Measurements from ENCODE around the gene ABCA5.
A peak's percentile ranks its signal among the peaks of the same experiment; 100 is the strongest.

Gene ABCA5

DNA sequence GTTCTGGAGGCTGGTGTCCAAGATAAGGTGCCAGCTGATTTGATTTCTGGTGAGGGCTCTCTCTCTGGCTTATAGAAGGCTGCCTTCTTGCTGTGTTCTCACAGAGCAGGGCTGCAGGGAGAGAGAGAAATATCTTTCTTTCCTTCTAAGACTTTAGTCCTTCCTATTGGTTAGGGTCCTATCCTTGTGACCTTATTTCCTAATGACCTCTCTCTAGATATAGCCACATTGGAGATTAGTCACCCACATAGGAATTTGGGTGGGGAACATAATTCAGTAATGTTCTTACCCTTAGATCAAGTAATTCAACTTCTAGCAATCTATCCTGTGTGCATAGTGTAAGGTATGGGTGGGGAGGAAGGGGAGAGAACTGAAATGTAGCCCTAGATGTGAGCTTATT lies 18.0 kb upstream of the ABCA5 start:
- no peaks in the 10 kb centered on the region for H3K9me3 Mint-ChIP-seq
- H3K27me3 Mint-ChIP-seq: peaks cover 13% of the 10 kb centered on the region
- H3K4me3 Mint-ChIP-seq: no peak overlapping the region
- H3K27ac Mint-ChIP-seq: no peak overlapping the region
- no peaks in the 10 kb centered on the region for H3K36me3 Mint-ChIP-seq
- H3K4me1 Mint-ChIP-seq: no peaks in the 10 kb centered on the region
- DNase-seq (ENCODE audit: low spot score in 2 of 2) (no peak), ATAC-seq (ENCODE audit: low read depth) (no peak)

DNA sequence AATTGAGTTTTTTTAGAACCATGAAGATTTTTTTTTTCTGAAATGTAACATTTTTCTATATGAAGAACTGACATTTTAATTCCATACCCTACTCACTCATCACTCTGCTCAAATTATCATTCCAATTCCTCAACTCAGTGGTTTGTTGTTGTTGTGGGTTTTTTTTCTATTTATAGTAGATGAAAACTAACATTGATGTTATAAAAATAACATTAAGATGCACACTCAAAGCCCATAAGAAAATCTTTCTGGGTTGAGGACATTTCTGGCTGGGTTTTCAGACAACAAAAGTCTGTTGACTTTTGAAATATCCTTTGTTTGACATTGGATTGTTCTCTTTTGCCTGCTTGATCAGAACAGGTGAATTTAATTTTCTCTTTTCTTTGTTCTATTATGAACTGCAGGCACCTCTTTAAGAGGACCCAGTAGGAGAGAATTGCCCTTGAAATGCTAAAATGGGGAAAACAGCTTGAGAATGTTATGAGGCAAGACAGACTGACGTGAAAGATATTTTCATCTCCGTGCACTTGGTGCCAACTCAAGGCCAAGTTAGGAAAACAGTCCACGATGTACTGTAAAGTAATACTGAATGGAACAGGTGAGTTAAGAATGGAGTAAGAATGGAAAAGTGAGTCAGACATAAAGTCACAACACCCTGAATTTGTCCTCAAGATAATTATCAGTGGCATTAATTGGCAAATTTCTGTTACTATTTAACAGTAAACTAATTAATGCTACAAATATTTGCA lies 16.1 kb upstream of the ABCA5 start:
- Mint-ChIP-seq H3K4me1 (no peaks in the 10 kb centered on the region), H3K9me3 (no peaks in the 10 kb centered on the region), H3K4me3 (no peak overlapping the region), H3K36me3 (no peaks in the 10 kb centered on the region), H3K27ac (no peak overlapping the region), H3K27me3 (peaks cover 6% of the 10 kb centered on the region)
- DNase-seq (ENCODE audit: low spot score in 2 of 2): no peak
- no peak for ATAC-seq (ENCODE audit: low read depth)

DNA sequence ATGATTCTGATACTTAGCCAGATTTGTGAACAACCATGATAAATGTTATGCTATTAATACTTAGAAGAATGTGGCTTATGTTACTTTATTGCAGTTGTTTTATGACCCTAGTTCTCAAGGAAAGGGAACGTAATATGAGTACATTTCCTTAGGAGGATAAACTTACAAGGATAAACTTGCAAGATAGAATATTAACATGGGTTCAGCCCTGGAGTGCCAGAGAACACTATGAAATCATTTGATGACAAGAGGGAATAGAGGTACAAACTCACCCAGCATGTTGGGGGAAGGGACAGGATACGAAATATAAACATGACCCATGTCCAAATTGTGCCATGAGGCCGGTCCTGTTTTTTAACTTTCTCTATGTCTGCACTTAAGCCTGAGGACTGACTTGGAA lies 13.0 kb upstream of the ABCA5 start:
- H3K27ac Mint-ChIP-seq: no peak overlapping the region
- peaks cover 4% of the 10 kb centered on the region for H3K27me3 Mint-ChIP-seq
- peaks cover 4% of the 10 kb centered on the region for H3K36me3 Mint-ChIP-seq
- ATAC-seq (ENCODE audit: low read depth) (no peak), DNase-seq (ENCODE audit: low spot score in 2 of 2) (no peak)
- peaks cover 3% of the 10 kb centered on the region for H3K9me3 Mint-ChIP-seq
- no peak overlapping the region for H3K4me3 Mint-ChIP-seq
- H3K4me1 Mint-ChIP-seq: no peaks in the 10 kb centered on the region

DNA sequence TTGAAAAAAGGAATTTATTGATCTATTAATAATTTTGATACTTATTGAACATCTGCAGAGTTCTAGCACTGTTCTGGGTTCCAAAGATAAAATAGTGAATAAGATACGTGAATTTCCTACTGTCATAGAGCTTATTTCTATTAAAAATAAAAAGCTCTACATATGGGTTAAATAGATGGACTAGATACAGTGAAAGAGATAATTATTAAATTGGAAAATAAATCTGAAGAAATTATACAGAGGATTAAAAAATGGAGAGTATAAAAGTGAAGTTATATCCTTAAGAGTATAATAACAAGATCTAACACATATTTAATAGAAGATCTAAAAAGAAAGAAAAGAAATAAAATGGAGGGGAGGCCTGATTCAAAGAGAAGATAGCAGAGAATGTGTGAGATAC lies 10.1 kb upstream of the ABCA5 start:
- Mint-ChIP-seq H3K4me3 (no peak overlapping the region), H3K9me3 (peaks cover 3% of the 10 kb centered on the region), H3K27ac (no peak overlapping the region), H3K36me3 (peaks cover 4% of the 10 kb centered on the region), H3K4me1 (no peaks in the 10 kb centered on the region), H3K27me3 (peaks cover 8% of the 10 kb centered on the region)
- DNase-seq (ENCODE audit: low spot score in 2 of 2) (no peak), ATAC-seq (ENCODE audit: low read depth) (no peak)

DNA sequence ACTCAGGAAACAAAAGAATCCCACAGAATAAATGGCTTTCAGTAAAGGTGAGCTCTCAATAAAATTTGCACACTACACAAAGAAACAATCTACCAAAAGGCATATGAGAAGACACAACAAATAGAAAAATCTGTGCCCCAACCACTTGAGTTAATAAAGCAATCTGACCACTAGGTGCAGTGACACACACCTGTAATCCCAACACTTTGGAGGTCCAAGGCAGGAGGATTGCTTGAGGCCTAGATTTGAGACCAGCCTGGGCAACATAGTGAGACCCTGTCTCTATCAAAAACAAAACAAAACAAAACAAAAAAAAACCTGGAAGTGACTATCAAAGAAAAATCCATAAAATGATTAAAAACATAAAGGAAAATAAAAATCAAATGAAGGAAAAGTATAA lies 9.6 kb upstream of the ABCA5 start:
- H3K27ac Mint-ChIP-seq: no peak overlapping the region
- H3K4me1 Mint-ChIP-seq: no peaks in the 10 kb centered on the region
- peaks cover 8% of the 10 kb centered on the region for H3K27me3 Mint-ChIP-seq
- peaks cover 4% of the 10 kb centered on the region for H3K36me3 Mint-ChIP-seq
- H3K9me3 Mint-ChIP-seq: peaks cover 3% of the 10 kb centered on the region
- ATAC-seq (ENCODE audit: low read depth) (no peak), DNase-seq (ENCODE audit: low spot score in 2 of 2) (no peak)
- no peak overlapping the region for H3K4me3 Mint-ChIP-seq

DNA sequence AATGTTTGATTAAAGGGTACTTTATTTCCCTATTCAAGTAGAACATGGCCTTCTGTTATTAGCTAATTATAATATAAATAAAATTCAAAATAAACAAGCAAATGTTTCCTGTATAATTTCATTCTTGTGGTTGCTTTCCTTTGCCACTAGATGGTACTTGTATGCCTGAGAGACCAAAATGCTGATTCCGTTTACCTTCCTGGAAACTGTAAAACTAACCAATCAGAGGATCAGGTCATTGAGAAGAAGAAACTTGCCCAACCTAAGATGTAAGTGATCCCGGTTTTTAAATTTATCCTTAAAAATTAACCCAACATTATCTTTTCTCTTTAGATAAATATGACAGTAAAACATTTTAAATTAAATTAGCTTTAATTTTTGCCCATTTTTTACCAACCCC lies 8.1 kb upstream of the ABCA5 start:
- DNase-seq (ENCODE audit: low spot score in 2 of 2): no peak
- peaks cover 4% of the 10 kb centered on the region for H3K36me3 Mint-ChIP-seq
- ATAC-seq (ENCODE audit: low read depth): no peak
- peaks cover 8% of the 10 kb centered on the region for H3K27me3 Mint-ChIP-seq
- H3K27ac Mint-ChIP-seq: no peak overlapping the region
- H3K9me3 Mint-ChIP-seq: peaks cover 3% of the 10 kb centered on the region
- H3K4me1 Mint-ChIP-seq: no peaks in the 10 kb centered on the region
- no peak overlapping the region for H3K4me3 Mint-ChIP-seq

DNA sequence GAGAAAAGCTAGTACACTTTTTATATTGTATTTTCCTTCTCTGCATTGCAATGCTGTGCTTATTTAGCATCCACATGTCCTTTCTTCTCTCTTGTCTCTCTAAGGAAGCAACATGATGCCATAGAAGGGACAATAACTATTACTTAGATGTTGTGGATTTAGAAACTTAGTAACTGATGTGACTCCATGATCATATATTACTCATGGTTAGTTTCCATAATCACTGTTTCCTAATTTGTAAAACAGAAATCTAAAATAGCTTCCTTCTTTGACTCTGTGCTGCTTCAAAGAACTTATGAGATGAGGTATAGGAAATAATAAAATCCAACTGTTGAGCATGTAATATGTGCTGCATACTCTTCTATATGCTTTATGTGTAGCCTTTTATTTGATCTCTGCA lies 6.6 kb upstream of the ABCA5 start:
- peaks cover 4% of the 10 kb centered on the region for H3K36me3 Mint-ChIP-seq
- no peak overlapping the region for H3K27ac Mint-ChIP-seq
- H3K4me3 Mint-ChIP-seq: no peak overlapping the region
- ATAC-seq (ENCODE audit: low read depth) (no peak), DNase-seq (ENCODE audit: low spot score in 2 of 2) (no peak)
- peaks cover 3% of the 10 kb centered on the region for H3K9me3 Mint-ChIP-seq
- H3K27me3 Mint-ChIP-seq: peaks cover 6% of the 10 kb centered on the region
- H3K4me1 Mint-ChIP-seq: no peaks in the 10 kb centered on the region

DNA sequence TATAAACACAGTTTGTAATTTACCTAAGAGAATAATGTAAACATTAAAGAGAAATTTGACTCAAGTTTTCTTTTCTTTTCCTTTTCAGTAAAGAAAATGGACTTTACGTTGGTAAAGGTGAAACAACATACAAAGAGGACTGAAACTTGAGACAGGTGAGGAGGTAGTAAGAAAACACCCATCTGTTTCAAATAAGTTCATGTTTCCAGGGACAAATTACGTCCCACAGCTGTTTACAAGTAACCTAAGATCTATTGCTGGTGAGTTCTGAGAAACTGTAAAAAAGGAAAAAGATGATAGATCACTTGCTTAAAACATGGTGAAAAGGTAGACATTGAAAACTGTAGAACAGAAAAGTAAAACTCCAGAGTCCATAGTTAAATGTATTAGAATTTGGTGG lies 4.8 kb upstream of the ABCA5 start:
- no peak for DNase-seq (ENCODE audit: low spot score in 2 of 2)
- no peak for ATAC-seq (ENCODE audit: low read depth)
- peaks cover 5% of the 10 kb centered on the region for H3K4me1 Mint-ChIP-seq
- H3K4me3 Mint-ChIP-seq: no peak overlapping the region
- no peaks in the 10 kb centered on the region for H3K9me3 Mint-ChIP-seq
- no peak overlapping the region for H3K27ac Mint-ChIP-seq
- H3K27me3 Mint-ChIP-seq: peaks cover 6% of the 10 kb centered on the region
- peaks cover 4% of the 10 kb centered on the region for H3K36me3 Mint-ChIP-seq

DNA sequence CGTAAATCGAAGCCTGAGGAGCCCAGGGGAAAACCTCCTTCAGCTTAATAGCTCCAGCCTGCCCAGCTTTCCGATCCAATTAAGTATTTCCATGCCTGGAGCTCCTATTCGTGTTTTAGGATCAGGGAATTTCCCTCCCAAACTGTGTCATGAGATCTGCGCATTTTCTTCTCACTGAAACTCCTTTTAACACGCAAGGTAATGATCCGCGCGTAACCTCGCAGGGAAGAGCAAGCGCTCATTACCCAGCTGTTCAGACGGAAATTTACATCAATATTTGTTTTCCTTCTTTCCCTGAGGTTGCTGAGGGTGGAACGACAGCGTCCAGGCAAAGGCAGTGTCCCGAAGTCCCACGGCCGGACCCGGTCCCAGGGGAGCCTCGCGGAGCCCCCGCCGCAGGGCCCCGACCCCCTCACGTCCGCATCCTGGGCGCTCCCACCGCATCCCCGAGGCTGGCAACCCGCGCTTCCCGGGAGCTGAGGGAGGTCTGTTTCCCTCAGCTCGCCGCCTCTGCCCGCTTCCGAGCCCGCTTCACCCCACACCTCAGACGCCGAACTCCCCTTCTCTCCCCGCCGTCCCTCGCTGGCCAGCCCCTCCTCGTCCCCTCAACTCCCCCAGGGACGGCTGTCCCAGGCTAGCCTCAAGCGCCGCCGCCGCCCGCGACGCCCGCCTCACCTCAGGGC lies 415 bp downstream of the ABCA5 start:
- Mint-ChIP-seq H3K27me3 (no peaks in the 10 kb centered on the region), H3K9me3 (no peaks in the 10 kb centered on the region), H3K36me3 (no peaks in the 10 kb centered on the region), H3K4me3 (peak overlapping the region; percentile 98), H3K4me1 (peaks cover 22% of the 10 kb centered on the region), H3K27ac (peak overlapping the region; percentile 99)
- DNase-seq (ENCODE audit: low spot score in 2 of 2) (no peak), ATAC-seq (ENCODE audit: low read depth) (no peak)

DNA sequence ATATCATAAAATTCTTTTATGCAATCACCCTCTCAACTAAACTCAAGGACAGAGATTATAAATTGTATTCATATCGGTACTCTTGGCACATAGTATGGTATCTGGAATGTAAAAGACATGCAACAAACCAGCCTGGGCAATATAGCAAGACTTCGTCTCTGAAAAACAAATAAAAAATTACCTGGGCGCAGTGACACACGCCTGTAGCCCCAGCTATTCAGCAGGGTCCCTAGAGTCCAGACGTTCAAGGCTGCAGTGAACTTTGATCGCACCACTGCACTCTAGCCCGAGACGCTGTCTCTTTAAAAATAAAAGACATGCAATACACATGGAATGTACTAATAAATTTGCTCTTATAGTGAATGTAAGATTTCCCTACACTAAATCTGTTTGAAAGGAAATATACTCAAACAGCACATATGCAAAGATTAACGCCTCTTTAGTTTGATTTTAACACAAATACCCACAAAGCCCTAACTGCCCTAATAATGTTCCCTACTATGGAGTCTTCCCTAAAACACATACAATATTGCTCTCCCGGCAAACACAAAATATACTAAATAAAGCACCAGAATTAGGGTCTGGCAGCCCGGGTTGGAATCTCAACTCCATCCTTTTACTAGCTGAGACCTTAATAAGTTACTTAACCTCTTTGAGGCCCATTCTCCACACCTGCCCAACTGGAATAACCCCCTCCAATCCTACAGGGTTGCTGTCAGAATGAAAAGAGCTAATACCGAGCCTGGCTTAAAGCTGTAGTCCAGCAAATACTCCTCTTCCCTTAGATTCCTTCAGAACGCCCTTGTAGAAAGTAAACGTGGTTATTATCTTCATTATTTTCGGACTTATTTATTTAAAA lies 1.2 kb downstream of the ABCA5 start:
- Mint-ChIP-seq H3K9me3 (no peaks in the 10 kb centered on the region), H3K36me3 (no peaks in the 10 kb centered on the region), H3K27me3 (no peaks in the 10 kb centered on the region), H3K4me3 (peak overlapping the region; percentile 98), H3K27ac (peak overlapping the region; percentile 99), H3K4me1 (peaks cover 22% of the 10 kb centered on the region)
- no peak for ATAC-seq (ENCODE audit: low read depth)
- DNase-seq (ENCODE audit: low spot score in 2 of 2): no peak

DNA sequence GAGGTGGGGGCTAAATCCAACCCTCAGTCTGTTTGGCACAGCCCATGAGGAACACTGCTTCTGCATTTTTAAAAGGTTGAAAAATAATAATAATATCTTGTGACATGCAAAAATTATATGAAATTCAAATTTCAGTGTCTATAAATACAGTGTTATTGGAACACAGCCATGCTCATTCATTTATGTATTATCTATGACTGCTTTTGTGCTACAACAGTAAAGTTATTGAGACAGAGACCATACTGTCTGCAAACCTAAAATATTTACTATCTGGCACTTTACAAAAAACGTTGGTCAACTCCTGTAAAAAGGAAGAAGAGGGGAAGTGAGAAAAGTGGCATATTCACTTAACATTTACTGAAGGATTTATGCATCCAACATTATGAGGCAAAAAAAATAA lies 3.1 kb downstream of the ABCA5 start:
- H3K27ac Mint-ChIP-seq: no peak overlapping the region
- ATAC-seq (ENCODE audit: low read depth) (no peak), DNase-seq (ENCODE audit: low spot score in 2 of 2) (no peak)
- H3K4me1 Mint-ChIP-seq: peaks cover 28% of the 10 kb centered on the region
- H3K4me3 Mint-ChIP-seq: no peak overlapping the region
- no peaks in the 10 kb centered on the region for H3K27me3 Mint-ChIP-seq
- H3K9me3 Mint-ChIP-seq: no peaks in the 10 kb centered on the region
- no peaks in the 10 kb centered on the region for H3K36me3 Mint-ChIP-seq

DNA sequence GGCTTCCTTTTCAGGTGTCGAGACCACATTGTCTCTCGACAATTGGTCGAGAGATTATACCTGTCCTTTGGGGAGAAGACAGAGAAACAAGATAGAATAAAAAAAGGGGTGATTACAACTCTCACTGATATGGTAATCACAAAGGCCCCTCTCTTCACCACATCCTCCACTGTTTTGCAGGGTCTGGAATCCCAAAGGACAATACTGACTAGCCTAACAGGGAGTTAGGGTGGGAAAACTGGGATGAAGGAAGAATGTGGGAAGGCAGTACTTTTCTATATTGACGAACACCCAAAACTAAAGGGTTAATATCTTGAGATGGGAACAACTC lies 6.1 kb downstream of the ABCA5 start:
- ATAC-seq (ENCODE audit: low read depth) (no peak), DNase-seq (ENCODE audit: low spot score in 2 of 2) (no peak)
- Mint-ChIP-seq H3K9me3 (no peaks in the 10 kb centered on the region), H3K36me3 (peaks cover 3% of the 10 kb centered on the region), H3K4me3 (no peak overlapping the region), H3K27ac (no peak overlapping the region), H3K4me1 (peaks cover 17% of the 10 kb centered on the region), H3K27me3 (no peaks in the 10 kb centered on the region)

DNA sequence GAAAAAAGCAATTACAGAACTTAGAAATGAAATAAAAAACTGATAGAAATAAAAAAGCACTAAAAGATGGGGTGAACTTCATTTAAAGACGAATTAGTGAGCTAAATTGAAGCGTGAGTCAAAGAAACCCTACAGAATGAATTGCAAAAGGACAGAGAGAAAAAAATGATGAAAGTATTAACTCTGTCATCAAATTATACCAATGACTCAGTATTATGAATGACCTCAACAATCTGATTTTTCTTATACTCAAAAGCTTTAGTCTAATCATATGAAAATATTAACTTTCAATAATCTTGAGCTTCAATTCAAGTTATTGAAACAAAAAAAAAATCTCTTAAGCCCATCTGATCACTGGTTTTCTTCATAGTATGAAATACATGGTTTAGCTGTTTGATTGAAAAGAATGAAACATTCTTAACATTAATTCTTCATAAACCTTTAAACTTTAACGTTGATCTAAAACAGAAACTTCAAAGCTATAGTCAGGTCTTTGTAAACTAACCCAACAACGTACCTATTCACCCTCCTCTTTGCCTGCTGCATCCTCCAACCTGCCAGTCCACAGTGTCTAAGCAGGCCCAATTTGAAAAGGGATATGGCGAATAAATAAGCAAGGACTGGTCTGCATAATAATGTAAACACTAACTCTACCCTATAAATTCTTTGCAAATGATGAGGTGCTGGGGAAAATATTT lies 6.6 kb downstream of the ABCA5 start:
- no peak overlapping the region for H3K4me3 Mint-ChIP-seq
- no peaks in the 10 kb centered on the region for H3K9me3 Mint-ChIP-seq
- no peaks in the 10 kb centered on the region for H3K27me3 Mint-ChIP-seq
- no peak overlapping the region for H3K27ac Mint-ChIP-seq
- H3K4me1 Mint-ChIP-seq: peaks cover 14% of the 10 kb centered on the region
- H3K36me3 Mint-ChIP-seq: peaks cover 3% of the 10 kb centered on the region
- ATAC-seq (ENCODE audit: low read depth): no peak
- no peak for DNase-seq (ENCODE audit: low spot score in 2 of 2)

DNA sequence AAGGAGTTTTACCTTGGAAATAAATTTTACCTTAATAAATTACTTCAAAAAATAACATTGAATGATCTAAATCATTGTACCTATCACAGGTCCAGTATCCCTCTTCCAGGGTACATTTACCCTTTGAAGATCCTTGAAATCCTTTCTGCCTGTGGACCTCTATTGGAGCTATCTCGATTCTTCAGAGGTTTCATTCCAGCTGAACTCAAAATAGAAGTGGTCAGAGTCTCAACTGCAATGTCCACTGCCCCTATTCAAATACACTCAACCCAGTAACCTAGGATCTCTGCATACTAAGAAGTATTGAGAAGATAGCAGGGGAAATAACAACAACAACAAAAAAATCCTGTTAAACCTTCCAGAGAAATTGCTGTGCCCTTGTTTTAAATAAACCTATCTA lies 9.3 kb downstream of the ABCA5 start:
- DNase-seq (ENCODE audit: low spot score in 2 of 2) (no peak), ATAC-seq (ENCODE audit: low read depth) (no peak)
- Mint-ChIP-seq H3K36me3 (peaks cover 5% of the 10 kb centered on the region), H3K27ac (no peak overlapping the region), H3K27me3 (no peaks in the 10 kb centered on the region), H3K9me3 (no peaks in the 10 kb centered on the region), H3K4me3 (no peak overlapping the region), H3K4me1 (peaks cover 6% of the 10 kb centered on the region)
